DLD1 (cell line): ENCODE results near the gene PRRT2.
"Not testable (repeated sequence)": the region's sequence is repeated elsewhere in the genome, so short reads cannot be mapped to it uniquely, and the experiment has no call there.

Experiments
- in situ Hi-C: cut with HindIII; loops from 2 replicates; pipeline ENCODE4 v1.10.0; 2017; ENCODE audit warnings: low sequenced_read_pairs

The PRRT2 gene

DNA sequence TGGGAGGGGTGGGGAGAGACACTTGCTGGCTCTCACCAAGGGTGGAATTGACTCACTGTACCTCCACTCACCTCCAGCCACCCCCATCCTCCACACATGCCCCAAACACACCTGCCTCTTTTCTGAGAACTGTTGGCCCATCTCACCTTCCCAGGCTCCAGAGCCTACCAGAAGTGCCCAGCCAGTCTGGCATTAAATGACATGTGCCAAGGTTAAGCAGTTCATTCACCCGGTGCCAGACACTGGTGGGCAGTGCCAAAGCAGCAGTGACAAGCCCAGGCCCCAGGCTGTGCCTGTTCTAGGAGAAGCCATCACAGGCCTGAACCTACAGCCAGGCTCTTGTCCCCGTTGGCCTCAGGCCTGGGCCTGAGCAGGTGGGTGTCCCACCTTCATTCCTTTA is 19.5 kb downstream of the PRRT2 start:
- in situ Hi-C loops = no loop called here

DNA sequence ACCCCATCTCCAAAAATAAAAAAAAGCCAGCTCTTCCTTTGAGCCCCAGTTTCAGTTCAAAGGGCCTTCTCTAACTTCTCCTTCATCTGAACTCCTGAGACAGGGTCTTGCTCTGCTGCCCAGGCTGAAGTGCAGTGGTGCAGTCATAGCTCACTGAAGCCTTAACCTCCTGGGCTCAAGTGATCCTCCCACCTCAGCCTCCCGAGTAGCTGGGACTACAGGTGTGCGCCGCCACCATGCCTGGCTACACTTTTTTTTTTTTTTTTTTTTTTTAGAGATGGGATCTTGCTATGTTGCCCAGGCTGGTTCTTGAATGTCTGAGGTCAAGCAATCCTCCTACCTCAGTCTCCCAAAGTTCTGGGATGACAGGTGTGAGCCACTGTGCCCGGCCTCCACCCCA is 21.2 kb downstream of the PRRT2 start:
- in situ Hi-C loops = not testable (repeated sequence)

DNA sequence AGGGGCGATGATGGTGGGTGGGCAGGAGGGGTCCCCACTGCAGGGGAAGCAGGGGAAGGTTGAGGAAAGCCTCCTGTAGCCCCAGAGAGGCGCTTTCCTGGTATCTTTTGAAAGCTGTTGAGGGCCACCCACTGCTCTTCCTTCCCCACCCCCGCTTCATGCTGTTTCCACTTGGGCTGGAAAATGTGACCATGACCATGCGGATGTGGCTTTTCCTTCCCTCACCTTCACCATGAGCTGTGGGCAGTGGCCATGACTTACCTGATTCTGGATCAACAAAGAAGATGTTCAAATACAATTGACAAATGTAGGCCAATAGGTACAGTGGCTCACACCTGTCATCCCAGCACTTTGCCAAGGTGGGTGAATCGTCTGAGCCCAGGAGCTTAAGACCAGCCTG is 22.1 kb downstream of the PRRT2 start:
- in situ Hi-C loops = no loop called here

DNA sequence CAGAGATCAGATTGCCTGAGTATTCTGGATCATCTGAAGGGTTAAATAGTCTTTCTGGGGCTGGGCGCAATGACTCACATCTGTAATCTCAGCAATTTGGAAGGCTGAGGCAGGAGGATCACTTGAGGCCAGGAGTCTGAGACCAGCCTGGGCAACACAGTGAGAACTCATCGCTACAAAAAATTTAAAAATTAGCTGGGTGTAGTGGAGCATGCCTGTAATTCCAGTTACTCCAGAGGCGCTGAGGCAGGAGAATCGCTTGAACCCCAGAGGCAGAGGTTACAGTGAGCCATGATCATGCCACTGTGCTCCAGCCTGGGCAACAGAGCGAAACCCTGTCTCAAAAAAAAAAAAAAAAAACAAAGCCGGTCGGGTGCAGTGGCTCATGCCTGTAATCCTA is 23.9 kb downstream of the PRRT2 start:
- in situ Hi-C loops = no loop called here

DNA sequence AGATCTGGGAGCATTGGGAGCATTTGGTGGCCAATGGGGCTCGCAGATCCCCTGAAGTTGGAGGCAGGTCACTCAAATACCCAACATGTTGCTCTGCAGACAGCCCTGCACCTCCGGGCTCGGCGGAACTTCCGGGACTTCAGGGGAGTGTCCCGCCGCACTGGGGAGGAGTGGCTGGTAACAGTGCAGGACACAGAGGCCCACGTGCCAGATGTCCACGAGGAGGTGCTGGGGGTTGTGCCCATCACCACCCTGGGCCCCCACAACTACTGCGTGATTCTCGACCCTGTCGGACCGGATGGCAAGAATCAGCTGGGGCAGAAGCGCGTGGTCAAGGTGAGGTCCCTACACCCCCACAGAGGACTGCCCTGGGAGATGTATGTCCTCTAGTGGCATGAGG is 24.6 kb downstream of the PRRT2 start:
- in situ Hi-C loops = no loop called here

DNA sequence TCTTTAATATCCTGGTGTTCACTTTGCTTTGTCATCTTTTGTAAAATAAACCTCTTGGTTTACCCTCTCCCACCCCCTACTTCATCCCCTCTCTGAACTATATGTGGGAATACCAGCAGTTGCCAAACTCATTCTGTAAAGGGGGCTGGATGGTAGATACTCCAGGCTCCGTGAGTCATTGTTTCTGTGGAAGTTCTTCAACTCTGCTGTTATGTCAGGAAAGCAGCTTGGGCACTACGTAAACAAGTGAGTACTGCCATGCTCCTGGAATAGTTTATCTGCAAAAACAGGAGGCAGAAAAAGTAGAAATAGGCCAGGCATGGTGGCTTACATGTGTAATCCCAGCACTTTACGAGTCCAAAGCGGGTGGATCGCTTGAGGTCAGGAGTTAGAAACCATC is 25.8 kb downstream of the PRRT2 start:
- in situ Hi-C loops = no loop called here

DNA sequence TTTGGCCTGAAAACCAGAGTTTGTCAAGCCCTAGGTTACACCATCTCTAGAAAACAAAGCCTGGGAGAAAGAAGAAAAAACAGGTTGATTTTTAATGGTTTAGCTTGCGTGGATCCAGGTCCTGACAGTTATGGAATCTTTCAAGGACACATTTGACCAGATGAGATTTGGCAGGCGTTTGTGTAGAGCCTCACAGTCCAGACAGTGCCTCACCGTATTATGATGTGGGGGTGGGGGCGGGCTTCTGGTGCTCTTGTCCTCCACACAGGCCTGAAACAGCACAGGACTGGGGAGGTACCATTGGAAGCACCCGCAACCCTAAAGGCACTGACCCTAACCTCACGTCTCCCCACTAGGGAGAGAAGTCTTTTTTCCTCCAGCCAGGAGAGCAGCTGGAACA is 27.8 kb downstream of the PRRT2 start:
- in situ Hi-C loops = no loop called here

DNA sequence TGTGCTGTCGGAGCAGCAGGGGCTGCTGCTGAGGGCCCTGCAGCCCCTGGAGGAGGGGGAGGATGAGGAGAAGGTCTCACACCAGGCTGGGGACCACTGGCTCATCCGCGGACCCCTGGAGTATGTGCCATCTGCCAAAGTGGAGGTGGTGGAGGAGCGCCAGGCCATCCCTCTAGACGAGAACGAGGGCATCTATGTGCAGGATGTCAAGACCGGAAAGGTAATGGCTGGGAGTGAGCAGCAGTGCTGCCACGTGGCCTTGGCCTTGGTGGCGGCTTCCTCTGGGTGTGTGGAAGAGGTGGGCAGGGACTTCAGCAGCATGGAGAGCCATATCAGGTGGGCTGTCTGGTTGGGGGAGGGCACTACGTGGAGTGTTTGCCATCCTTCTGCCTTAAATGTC is 28.2 kb downstream of the PRRT2 start:
- in situ Hi-C loops = no loop called here

DNA sequence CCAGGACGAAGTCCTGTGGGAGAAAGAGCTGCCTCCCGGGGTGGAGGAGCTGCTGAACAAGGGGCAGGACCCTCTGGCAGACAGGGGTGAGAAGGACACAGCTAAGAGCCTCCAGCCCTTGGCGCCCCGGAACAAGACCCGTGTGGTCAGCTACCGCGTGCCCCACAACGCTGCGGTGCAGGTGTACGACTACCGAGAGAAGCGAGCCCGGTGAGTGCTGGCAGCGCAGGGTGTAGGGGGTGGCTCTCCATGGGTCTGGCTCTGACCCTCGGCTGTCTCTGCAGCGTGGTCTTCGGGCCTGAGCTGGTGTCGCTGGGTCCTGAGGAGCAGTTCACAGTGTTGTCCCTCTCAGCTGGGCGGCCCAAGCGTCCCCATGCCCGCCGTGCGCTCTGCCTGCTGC is 29.6 kb downstream of the PRRT2 start:
- in situ Hi-C loops = no loop called here

DNA sequence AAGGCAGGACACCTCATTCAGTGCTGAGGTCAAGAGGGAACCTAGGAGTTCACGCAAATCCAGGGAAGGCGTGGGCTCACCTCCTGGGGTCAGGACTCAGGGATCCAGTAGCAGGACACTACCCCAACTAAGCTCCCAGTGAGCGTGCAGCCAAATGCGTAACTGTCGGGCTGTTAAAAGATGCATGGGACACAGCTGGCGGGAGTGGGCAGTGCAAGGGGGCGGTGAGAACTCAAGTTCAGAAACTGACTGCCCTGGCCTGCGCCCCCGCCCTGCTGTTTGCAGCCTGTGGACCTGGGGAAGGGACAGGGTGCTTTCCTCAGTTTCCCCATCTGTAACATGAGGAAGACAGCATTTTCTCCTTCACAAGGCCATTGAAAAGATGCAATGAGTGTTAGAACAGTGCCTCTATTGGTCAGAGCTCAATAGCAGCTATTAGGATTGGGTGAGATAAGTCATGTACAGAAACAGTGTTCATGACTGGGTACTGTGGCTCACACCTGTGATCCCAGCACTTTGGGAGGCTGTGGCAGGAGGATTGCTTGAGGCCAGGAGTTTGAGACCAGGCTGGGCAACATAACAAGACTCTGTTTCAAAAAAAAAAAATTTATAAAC is 30.8 kb downstream of the PRRT2 start:
- in situ Hi-C loops = no loop called here

DNA sequence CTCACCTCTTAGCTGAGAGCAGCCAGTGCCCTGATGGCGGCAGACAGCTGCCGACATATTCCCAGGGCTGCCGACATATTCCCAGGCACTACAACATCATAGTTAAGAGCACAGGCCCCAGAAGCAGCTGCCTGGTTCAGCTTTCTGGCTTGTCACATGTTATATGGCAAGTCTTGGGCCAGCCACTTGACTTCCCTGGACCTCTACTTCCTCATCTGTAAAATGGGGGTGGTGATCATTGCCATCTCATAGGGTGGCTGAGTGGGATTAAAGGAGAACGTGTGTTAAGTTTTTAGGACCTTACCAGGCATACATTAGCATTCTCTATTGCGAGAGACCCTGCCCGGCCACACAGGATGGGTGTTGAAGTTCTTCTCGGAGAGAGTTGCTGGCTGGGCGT is 31.9 kb downstream of the PRRT2 start:
- in situ Hi-C loops = no loop called here

DNA sequence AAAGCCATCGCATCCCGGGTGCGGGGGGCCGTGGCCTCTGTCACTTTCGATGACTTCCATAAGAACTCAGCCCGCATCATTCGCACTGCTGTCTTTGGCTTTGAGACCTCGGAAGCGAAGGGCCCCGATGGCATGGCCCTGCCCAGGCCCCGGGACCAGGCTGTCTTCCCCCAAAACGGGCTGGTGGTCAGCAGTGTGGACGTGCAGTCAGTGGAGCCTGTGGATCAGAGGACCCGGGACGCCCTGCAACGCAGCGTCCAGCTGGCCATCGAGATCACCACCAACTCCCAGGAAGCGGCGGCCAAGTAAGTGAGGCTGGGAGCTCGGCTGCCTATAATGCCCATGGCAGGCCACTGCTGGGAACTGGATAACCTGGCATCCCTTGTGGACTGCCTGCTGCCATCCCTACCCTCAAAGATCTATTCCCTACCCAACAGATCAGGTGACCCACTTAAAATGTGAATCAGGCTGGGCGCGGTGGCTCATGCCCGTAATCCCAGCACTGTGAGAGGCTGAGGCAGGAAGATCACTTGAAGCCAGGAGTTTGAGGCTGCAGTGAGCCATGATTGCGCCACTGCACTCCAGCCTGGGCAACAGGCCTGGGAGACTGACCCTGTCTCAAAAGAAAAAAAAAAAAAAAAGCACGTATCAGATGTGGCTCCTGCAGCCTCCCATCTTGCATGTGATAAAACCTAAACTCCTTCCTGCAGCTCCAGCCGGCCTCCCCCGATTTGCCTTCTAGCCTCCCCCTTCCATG is 32.8 kb downstream of the PRRT2 start:
- in situ Hi-C loops = no loop called here

DNA sequence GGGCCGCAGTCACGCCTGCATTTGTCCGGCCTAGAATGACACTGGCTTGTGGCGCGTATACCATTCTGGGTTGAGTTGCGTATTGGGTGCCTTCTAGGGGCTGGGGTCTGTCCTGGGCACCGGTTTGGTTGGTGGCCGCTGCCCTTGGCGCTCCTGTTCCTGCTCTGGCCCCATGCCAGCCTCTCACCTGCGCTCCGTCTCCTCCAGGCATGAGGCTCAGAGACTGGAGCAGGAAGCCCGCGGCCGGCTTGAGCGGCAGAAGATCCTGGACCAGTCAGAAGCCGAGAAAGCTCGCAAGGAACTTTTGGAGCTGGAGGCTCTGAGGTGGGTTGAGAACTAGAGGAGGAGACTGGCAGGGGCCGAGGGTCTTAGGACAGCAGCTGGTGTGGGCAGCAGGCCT is 33.7 kb downstream of the PRRT2 start:
- in situ Hi-C loops = no loop called here

DNA sequence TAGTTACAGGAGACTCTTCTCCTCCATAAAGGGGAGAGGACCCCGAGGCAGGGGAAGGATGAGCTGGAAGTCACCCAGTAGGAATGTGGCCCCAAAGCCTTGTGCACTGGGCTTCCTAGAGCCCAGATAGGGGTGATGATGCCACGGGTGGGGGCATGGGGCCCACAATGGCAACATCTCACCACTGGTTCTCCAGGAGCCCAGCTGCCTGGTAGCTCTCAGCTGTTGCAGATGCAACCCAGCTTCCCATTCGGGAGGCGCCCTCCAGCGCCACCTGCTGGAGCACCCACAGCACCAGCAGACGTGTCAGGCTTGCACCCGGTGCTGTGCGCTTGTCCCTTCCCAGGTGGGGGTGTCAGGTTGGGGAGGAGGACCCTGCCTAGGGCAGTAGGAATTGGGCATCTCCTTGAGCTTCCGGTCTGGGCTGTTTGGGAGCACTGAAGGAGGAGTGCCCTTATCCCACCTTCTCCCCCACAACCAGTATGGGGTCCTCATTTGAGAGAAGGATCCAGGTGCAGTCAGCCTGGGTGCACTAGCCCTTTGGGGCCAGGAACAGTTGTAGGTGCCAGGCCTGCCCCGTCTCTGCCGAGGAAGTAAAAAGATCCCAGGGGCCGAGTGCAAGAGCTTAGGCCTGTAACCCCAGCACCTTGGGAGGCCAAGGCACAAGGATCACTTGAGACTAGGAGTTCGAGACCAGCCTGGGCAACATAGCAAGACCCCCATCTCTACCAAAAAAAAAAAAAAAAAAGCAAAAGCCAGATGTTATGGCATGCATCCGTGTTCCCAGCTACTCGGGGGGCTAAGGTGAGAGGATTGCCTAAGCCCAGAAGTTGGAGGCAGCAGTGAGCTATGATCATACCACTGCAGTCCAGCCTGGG is 36.7 kb downstream of the PRRT2 start:
- in situ Hi-C loops = no loop called here

DNA sequence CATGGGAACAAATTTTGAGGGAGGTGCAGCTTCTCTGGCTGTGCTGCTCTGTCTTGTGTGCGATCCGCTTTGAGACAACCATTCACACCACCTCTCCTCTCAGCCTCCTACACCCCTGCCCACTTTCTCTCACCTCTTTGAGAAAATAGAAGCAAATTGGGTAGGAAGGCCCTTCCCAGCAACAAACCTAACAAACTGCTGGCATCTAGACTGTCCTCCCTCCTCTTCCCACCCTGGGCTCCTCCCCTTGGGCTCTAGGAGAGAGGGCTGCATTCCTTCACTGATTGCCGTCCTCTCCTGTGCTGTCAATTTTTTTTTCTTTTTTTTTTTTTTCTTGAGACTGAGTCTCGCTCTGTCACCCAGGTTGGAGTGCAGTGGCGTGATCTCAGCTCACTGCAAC is 37.5 kb downstream of the PRRT2 start:
- in situ Hi-C loops = no loop called here

DNA sequence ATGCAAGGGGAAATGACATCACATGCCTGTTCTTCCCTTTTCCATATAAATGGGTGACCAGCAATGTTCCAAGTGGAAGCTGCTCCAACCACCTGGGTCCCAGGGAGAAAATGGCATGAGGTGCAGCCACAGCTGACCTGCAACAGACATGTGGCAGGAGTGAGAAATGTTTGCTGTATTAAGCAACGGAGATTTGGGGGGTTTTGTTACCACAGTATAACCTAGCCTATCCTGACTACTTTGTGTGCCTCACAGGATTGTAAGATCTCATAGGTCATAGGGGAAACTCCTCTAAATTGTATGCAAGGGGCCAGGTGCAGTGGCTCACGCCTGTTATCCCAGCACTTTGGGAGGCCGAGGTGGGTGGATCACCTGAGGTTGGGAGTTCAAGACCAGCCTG is 39.0 kb downstream of the PRRT2 start:
- in situ Hi-C loops = no loop called here

DNA sequence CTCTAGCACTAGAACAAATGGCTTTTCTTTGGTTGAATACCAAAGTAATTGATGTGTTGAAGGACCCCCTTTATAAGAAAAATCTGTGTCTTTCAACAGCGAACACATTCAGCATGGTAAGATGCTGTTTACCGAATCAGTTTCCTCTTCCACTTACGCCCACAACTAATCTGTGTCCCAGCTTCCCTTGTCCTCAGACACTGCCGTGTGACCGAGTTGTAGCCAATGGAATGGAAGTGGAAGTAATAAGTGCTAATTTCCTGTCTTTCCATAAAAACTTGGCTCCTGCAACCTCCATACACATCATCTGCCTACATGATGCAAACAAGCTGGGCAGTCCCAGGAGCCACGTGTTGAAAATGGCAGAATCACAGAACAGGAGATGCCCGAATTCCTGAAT is 40.7 kb downstream of the PRRT2 start:
- in situ Hi-C loops = no loop called here

DNA sequence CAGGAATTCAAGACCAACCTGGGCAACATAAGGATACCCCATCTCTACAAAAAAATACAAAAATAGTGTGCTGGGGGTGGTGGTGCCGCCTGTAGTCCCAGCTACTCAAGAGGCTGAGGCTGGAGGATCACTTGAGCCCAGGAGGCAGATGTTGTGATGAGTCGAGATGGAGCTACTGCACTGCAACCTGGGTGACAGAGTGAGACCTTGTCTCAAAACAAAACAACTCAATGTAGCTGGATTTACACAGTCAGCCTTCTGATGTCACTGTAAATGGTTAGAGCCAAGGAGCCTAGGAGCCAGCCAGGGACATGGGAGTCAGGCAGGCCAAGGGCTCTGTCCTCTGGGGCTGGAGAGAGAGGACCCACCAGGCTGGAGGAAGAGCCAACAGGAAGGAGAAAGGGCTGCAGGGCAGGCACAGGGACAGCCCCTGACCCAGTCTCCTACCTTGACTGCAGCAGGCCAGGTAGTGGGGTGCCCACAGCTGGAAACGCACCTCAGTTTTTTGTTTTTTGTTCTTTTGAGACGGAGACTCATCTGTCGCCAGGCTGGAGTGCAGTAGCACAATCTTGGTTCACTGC is 42.6 kb downstream of the PRRT2 start:
- in situ Hi-C loops = no loop called here

DNA sequence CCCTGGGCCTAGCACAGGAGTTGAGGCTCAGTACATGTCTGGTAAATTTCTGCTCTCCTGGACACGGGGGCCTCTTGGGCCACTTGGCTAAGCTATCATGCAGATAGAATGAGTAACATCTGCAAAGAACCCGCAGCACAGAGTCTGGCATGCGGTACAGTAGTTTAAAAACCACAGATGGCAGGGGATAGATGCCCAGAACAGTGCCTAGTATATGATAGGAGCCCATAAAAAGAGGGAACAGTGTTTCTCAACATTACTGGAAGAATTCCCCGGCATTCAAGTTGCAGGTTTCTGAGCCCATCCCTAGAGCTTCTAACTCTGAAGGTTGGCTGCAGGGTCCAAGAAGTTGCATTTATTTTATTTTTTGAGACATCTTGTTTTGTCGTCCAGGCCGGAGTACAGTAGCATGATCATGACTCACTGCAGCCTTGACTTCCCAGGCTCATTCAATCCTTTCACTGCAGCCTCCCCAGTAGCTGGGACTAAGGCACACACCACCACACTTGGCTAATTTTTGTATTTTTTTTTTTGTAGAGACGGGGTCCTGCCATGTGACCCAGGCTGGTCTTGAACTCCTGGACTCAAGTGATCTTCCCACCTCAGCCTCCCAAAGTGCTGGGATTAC is 45.3 kb downstream of the PRRT2 start:
- in situ Hi-C loops = no loop called here

DNA sequence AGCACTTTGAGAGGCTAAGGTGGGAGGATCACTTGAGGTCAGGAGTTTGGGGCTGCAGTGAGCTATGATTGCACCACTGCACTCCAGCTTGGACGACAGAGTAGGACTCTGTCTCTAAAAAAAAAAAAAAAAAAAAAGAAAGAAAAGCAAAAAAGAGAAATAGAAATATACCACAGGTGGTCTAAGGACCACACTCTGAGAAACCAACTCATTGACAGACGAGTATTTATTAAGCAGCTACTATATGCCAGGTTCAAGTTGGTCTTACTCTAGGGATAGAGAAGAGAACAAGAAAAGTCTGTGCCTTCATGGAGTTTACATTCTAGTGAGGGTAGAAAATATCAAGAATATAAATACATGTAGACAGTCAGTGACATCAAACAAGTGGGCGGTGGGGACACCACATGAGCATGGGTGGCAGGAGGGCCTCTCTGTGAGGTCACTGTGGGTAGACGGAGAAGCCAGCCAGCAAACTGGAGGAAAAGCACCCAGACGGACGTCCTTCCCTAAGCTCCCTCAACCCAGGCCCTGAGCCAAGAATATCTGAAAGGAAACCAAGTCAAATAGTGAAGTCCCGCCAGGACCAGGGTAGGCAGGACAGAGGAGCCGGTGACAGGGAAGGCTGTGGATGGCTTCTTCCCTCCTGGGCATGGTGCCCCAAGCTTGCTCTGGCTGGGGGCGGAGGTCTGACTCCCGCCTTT is 46.3 kb downstream of the PRRT2 start:
- in situ Hi-C loops = no loop called here

DNA sequence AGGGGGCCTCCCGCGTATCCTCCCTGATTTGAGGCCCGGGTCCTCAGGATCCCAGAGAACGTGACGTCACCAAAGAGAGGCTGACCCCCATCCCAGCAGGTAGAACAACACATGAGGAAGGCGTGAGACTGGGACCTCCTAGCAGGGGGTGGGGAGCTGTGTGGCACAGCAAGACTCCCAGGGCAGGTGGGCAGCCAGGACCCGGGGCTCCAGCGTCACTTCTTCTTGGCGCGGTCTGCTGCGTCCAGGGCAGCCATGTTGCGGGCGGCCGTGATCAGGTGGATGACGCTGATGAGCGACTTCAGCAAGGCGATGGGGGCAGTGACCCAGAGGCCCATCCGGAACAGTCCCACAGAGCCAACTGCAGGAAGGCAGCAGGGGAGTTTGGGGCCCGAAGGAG is 47.0 kb downstream of the PRRT2 start:
- in situ Hi-C loops = no loop called here
